NCI-H2171 (cell line): ENCODE results near the gene PRAMEF27.
"Not testable (repeated sequence)": the region's sequence is repeated elsewhere in the genome, so short reads cannot be mapped to it uniquely, and the experiment has no call there.

Experiments
- DNase-seq: peaks from one replicate; lab custom pipeline; 2025; lab: John Stamatoyannopoulos, UW

The PRAMEF27 gene

DNA sequence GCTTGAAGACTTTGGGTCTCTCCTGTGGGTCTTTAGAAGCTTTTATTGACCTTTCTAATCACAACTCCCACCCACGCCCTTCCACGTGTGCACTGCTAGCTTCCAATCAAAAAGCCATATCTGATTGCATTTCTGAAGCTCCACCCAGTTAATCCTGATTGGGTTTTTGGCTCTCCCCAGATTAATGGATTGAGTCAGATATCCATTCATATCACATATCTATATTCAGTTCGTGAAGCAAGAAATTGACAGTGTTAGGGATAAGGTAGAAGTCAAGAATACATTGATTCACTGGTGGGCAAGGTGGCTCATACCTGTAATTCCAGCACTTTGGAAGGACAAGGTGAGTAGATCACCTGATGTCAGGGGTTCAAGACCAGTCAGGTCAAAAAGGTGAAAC lies at the start of gene PRAMEF27:
TSS of gene PRAMEF27 (minus strand) at position 101 of the 400 bp plus-strand sequence. CDS start 2,916 bp downstream, outside the sequence.
- DNase-seq: not testable (repeated sequence)

DNA sequence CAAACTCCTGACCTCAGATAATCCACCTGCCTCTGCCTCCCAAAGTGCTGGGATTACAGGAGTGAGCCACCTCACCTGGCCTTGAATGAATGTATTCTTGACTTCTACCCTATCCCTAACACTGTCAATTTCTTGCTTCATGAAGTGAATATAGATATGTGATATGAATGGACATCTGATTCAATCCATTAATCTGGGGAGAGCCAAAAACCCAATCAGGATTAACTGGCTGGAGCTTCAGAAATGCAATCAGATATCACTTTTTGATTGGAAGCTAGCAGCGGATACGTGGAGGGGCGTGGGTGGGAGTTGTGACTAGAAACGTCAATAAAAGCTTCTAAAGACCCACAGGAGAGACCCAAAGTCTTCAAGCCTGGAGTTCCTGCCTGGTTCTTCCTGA lies 14.1 kb upstream of the PRAMEF27 start, which contains the start of gene PRAMEF25:
TSS of gene PRAMEF25 (plus strand) at position 301 of the 400 bp plus-strand sequence. CDS start 2,920 bp downstream, outside the sequence.
- DNase-seq: not testable (repeated sequence)

DNA sequence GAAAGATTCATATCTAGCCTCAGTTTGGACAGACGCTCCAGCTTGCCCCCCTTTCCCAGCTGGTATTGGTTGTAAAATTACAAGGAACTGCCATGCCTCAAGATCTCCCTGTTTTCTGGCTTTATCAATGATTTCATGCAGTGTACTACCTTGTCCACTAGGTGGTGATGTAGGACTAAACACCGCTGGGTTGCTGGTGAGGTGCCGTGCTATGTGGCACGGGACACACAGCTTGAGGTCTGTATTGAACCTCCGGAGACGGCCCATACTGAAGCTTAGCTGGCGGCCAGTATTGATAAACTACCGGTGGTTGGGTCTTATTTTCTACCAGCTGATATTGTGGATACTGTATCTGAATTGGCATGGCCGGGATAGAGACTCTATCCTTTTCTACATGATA lies 36.5 kb downstream of the PRAMEF27 start:
- not testable (repeated sequence) for DNase-seq

DNA sequence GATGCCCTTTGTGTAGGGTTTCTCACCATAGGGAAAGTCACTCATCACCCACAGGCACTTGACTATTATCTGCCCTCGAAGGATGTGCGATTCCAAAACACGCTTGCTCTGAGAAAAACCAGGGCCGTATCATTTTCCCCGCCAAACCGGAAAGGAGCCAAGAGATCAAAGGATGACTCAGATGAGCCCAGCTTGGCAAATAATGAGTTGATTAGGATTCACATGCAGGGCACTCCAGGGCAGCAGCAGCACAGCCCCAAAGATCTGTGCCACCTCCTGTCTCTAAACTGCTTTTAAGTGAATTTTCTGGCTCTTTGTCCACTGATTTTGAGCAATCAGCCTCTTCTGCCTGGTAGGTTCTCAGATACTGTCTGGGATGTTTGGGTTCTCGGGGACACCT lies 44.4 kb downstream of the PRAMEF27 start:
- not testable (repeated sequence) for DNase-seq

DNA sequence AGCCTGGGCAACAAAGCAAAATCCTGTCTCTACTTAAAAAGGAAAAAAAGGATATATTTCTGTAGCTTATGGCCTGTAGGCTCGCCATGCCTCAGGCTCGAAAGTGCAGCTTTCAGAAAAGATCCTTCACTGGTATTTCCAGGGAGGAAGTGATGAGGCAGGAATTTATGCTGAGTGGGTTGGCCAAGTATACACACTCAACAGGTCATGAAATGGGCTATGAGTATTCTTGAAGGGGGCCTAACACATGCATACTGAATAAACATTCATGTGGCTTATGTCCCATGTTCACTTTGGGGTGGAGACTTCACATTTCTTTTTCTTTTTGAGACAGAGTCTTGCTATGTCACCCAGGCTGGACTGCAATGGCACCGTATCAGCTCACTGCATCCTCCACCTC lies 47.0 kb downstream of the PRAMEF27 start:
- DNase-seq: not testable (repeated sequence)

DNA sequence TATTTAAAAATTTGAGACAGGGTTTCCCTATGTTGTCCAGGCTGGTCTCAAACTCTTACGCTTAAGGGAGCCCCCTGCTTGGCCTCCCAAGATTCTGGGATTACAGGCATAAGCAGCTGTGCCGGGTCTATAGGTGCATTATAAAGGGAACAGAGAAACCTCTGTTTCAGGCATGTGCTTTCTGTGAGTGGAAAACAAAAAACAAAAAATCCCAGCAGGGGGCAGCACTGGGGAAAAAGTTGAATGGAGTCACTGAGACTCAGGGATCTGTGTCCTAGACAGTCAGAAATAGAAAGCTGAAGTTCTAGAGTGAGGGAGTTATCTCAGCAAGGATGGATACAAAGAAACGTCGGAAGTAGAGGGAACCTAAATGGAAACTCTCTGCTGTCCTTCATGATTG lies 50.6 kb downstream of the PRAMEF27 start:
- not testable (repeated sequence) for DNase-seq
